PFSK-1 (cell line): ENCODE data around the gene IGSF9B.

Source experiments
- POLR2AphosphoS5 ChIP-seq: IDR thresholded peaks from 2 replicates; pipeline ENCODE4 v1.6.1; 2012; ENCODE audit warnings: low read depth, mild to moderate bottlenecking, control low read depth, low read length, moderate library complexity
- SIN3A ChIP-seq: IDR thresholded peaks from 2 replicates; pipeline ENCODE4 v1.6.1; 2012; ENCODE audit warnings: mild to moderate bottlenecking, low read length, moderate library complexity, borderline replicate concordance; ENCODE audit not compliant: insufficient read depth
- TF ChIP-seq, protein P1 (sequence below), 2 experiments: IDR thresholded peaks; 2 replicates each; pipeline versions ENCODE4 v1.6.1 to v1.8.0; 2011 to 2012; ENCODE audit warnings: low read depth in 2 of 2, low read length in 2 of 2, control low read depth in 1 of 2, inconsistent platforms in 1 of 2, mild to moderate bottlenecking in 1 of 2, moderate library complexity in 1 of 2; ENCODE audit not compliant: insufficient read depth in 1 of 2

DNA sequence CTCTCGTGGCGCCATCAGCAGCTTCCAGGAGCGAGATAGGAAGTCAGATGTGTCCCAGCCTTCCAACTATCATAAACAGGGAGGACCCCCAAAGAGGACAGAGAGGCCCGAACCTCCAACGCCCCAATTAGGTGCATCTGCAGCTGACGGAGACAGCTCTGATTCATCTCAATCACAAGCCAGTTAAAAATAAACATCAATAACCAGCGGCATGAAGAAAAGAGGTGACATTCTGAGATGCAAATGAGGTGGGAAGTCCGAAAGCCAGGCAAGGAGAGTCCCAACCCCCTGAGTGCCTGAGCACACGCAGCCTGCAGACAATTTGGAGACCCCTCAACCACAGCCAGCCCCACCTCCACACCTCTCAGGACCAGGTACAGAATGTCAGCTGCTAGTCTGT, 28.1 kb upstream of the IGSF9B start:
- TF ChIP-seq, protein P1, sequence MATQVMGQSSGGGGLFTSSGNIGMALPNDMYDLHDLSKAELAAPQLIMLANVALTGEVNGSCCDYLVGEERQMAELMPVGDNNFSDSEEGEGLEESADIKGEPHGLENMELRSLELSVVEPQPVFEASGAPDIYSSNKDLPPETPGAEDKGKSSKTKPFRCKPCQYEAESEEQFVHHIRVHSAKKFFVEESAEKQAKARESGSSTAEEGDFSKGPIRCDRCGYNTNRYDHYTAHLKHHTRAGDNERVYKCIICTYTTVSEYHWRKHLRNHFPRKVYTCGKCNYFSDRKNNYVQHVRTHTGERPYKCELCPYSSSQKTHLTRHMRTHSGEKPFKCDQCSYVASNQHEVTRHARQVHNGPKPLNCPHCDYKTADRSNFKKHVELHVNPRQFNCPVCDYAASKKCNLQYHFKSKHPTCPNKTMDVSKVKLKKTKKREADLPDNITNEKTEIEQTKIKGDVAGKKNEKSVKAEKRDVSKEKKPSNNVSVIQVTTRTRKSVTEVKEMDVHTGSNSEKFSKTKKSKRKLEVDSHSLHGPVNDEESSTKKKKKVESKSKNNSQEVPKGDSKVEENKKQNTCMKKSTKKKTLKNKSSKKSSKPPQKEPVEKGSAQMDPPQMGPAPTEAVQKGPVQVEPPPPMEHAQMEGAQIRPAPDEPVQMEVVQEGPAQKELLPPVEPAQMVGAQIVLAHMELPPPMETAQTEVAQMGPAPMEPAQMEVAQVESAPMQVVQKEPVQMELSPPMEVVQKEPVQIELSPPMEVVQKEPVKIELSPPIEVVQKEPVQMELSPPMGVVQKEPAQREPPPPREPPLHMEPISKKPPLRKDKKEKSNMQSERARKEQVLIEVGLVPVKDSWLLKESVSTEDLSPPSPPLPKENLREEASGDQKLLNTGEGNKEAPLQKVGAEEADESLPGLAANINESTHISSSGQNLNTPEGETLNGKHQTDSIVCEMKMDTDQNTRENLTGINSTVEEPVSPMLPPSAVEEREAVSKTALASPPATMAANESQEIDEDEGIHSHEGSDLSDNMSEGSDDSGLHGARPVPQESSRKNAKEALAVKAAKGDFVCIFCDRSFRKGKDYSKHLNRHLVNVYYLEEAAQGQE (IDR thresholded peaks at IDR 0.05; ENCODE audit: insufficient read depth in 1 of 2, low read depth in 2 of 2, low read length in 2 of 2): no peak
- TF ChIP-seq POLR2AphosphoS5 (no peak), SIN3A (no peak)
